IgD-negative memory B cell (primary cell): ENCODE data around the gene PDPN. TPM values are rescaled to one million over a fixed set of nuclear protein-coding genes. Genes with fewer than 3 reads are reported as not detected.

ENCODE experiments used
- H3K27ac Mint-ChIP-seq, 3 donors: one replicate each; pipeline ENCODE4 v1.8.0; 2020 to 2022; ENCODE audit warnings: mild to moderate bottlenecking in 3 of 3, mixed read lengths in 3 of 3, moderate library complexity in 1 of 3
- H3K27me3 Mint-ChIP-seq: one replicate; pipeline ENCODE4 v1.8.0; 2021; ENCODE audit warnings: mixed read lengths
- H3K36me3 Mint-ChIP-seq: one replicate; pipeline ENCODE4 v1.8.0; 2020; ENCODE audit warnings: mild to moderate bottlenecking, mixed read lengths
- H3K4me1 Mint-ChIP-seq, 3 donors: one replicate each; pipeline ENCODE4 v1.8.0; 2020 to 2022; ENCODE audit warnings: mixed read lengths in 3 of 3, mild to moderate bottlenecking in 1 of 3
- H3K4me3 Mint-ChIP-seq, 4 donors: one replicate each; pipeline ENCODE4 v1.8.0; 2020 to 2022; ENCODE audit warnings: mild to moderate bottlenecking in 4 of 4, mixed read lengths in 4 of 4, moderate library complexity in 3 of 4
- H3K9me3 Mint-ChIP-seq, 3 donors: one replicate each; pipeline ENCODE4 v1.8.0; 2020 to 2021; ENCODE audit warnings: mixed read lengths in 3 of 3, mild to moderate bottlenecking in 1 of 3
- polyA plus RNA-seq: library from polyadenylated mRNA; unstranded; fragments of 300-500 nt; fragmentation: Illumina TruSeq; gene quantifications from one replicate; pipeline ENCODE4 v1.2.3, GENCODE V29; 2021

The PDPN gene
- polyA plus RNA-seq, 1 donor from 2014 or later: not detected

DNA sequence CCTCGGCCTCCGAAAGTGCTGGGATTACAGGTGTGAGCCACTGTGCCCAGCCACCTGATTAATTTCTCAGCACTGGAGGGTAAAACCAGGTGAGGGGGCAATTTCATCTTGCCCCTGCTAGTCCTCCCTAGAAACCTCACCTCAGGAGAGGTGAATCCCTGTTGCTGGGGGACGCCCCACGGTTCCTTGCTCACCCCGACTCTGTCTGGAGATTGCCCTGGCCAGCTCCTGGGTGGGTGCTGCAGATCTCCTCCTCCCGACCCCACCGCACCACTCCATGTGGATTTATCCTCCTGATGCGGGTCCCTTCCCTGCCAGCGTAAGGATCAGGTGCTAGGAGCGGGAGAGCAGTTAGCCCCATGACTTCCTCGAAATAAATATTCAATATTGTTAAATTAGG, 34.9 kb downstream of the PDPN start:
- Mint-ChIP-seq H3K4me3 (no peak overlapping the region), H3K36me3 (peaks cover 1% of the 10 kb centered on the region), H3K4me1 (no peaks in the 10 kb centered on the region), H3K9me3 (peaks cover 0 to 3% (median 0%) of the 10 kb centered on the region in 3 donors), H3K27me3 (peaks cover 9% of the 10 kb centered on the region), H3K27ac (no peak overlapping the region)

DNA sequence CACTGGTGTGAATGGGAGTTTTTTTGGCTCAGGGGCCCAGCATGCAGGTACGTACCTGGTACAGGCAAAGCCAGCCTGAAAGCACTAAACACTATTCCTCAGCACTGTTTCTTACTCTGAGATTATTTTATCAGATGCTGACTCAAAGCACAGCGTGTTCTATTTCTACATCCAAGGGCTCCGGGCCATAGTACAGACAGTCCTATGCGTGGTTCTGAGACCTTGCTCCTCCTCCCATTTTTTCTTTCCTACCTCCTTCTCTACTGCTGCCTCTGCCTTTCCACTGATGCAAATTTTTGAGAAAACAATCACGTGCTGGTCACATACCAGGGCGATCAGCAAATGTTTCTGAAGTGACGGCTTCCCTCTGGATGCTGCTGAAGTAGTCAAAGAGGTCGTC, 36.3 kb downstream of the PDPN start:
- no peak overlapping the region for H3K4me3 Mint-ChIP-seq
- peaks cover 9% of the 10 kb centered on the region for H3K27me3 Mint-ChIP-seq
- H3K4me1 Mint-ChIP-seq: peaks cover 0 to 2% (median 0%) of the 10 kb centered on the region in 3 donors
- peaks cover 0 to 3% (median 0%) of the 10 kb centered on the region in 3 donors for H3K9me3 Mint-ChIP-seq
- H3K27ac Mint-ChIP-seq: no peak overlapping the region
- peaks cover 1% of the 10 kb centered on the region for H3K36me3 Mint-ChIP-seq

DNA sequence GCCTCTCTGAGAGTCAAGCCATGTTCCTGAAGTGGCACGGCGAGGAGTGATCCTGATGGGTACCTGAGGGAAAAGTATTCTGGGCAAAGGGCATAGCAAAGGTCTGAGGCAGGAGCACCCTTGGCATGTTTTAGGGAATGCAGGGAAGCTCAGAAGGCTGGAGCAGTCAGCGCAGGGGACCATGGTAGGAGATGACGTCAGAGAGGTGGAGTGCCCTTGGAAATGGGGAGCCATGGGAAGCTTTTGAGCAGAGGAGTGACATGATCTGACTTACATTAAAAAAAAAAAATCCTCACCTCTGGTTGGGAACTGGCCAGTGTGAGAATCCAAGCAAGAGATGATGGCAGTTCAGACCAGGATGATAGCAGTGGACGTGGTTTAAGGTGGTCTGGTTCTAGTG, 37.2 kb downstream of the PDPN start:
- no peak overlapping the region for H3K4me3 Mint-ChIP-seq
- H3K4me1 Mint-ChIP-seq: peaks cover 0 to 2% (median 0%) of the 10 kb centered on the region in 3 donors
- peaks cover 9% of the 10 kb centered on the region for H3K27me3 Mint-ChIP-seq
- no peak overlapping the region for H3K27ac Mint-ChIP-seq
- peaks cover 0 to 3% (median 0%) of the 10 kb centered on the region in 3 donors for H3K9me3 Mint-ChIP-seq
- H3K36me3 Mint-ChIP-seq: no peaks in the 10 kb centered on the region

DNA sequence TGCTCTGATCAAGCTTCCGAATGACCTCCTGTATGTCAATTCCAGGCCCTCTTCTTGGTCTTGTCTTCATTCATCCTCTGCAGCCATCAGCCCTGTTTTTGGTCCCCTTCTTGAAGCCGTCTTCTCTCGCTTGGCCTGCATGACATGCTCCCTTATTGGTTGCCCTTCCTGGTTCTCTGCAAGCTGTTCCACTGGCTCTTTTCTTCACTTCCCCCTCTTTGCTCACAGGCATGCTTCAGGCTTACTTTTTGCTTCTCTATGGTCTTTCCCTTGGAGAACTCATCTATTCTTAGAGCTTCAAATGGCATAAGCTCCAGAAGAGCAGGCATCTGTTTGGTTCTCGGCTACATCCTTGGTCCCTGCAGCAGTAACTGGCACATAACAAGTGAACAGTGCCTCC, 38.8 kb downstream of the PDPN start:
- Mint-ChIP-seq H3K4me1 (peaks cover 0 to 2% (median 0%) of the 10 kb centered on the region in 3 donors), H3K4me3 (no peak overlapping the region), H3K36me3 (no peaks in the 10 kb centered on the region), H3K27ac (no peak overlapping the region), H3K27me3 (peaks cover 8% of the 10 kb centered on the region), H3K9me3 (peaks cover 0 to 3% (median 0%) of the 10 kb centered on the region in 3 donors)

DNA sequence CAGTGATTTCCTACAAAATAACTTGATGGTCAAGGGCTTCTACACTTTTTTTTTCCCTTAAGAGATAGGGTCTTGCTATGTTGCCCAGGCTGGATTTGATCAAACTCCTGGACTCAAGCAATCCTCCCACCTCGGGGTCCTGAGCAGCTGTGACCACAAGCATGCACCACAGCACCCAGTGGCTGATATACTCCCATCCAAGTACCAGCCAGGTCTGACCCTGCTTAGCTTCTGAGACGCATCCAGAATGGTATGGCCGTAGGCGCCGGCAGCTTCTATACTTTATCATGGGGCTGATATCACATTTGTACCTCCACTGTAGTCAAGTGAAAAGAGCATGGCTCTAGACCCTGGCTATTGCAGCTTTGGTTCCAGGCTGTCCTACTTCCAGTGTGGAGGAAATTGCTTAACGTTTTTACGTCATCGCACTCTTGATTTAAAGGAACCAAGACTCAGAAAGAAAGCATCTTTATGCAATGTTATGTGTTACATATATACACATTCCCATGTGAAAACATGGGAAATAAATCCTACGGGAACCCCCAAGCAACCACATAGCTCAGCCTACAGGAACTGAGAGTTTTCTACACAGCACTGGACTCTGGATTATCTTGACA, 39.5 kb downstream of the PDPN start:
- H3K4me1 Mint-ChIP-seq: peaks cover 0 to 2% (median 0%) of the 10 kb centered on the region in 3 donors
- no peaks in the 10 kb centered on the region for H3K36me3 Mint-ChIP-seq
- no peak overlapping the region for H3K27ac Mint-ChIP-seq
- no peak overlapping the region for H3K4me3 Mint-ChIP-seq
- H3K27me3 Mint-ChIP-seq: peaks cover 7% of the 10 kb centered on the region
- peaks cover 0 to 3% (median 0%) of the 10 kb centered on the region in 3 donors for H3K9me3 Mint-ChIP-seq

DNA sequence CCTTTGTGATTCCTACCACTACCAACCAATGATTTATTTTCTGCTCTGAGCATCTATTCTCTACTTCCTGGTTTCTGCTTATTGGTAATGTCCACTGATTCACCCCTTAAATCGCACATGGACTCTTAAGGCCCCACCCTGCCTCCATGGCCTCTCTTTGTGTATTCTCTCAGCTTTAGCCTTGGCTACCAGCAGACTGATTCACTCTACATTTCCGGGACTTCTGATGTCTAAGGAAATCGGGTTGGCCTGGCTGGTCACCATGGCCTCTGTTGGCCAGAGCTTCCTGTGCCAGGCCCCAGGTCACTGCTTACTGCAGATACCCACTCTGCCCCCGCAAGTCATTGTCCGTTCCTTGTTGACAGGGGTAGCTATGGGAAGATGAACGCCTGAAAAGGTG, 40.9 kb downstream of the PDPN start:
- Mint-ChIP-seq H3K27me3 (peaks cover 14% of the 10 kb centered on the region), H3K4me1 (peaks cover 0 to 2% (median 0%) of the 10 kb centered on the region in 3 donors), H3K36me3 (no peaks in the 10 kb centered on the region), H3K27ac (no peak overlapping the region), H3K4me3 (no peak overlapping the region), H3K9me3 (peaks cover 2 to 4% (median 3%) of the 10 kb centered on the region in 3 donors)

DNA sequence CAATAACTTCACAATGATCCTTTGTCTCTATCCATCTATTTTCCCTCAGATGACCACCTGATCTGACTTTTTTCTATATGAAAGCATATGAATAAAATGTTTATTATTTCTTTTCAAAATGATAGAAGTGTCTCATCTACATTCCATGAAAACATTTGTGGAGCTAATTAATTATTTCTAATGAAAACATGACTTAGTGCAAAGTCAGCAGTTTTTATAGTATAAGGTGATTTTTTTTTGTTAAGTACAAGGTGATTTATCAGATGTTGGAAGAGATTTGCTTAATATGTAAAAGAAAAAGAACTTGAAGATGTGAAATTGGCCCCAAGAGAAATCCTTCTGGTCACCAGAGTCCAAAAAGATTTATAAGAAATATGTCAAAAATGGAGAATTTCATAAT, 43.5 kb downstream of the PDPN start:
- no peaks in the 10 kb centered on the region for H3K36me3 Mint-ChIP-seq
- no peak overlapping the region for H3K27ac Mint-ChIP-seq
- H3K9me3 Mint-ChIP-seq: peaks cover 2 to 7% (median 4%) of the 10 kb centered on the region in 3 donors
- no peak overlapping the region for H3K4me3 Mint-ChIP-seq
- H3K4me1 Mint-ChIP-seq: peaks cover 0 to 2% (median 0%) of the 10 kb centered on the region in 3 donors
- H3K27me3 Mint-ChIP-seq: peaks cover 13% of the 10 kb centered on the region

DNA sequence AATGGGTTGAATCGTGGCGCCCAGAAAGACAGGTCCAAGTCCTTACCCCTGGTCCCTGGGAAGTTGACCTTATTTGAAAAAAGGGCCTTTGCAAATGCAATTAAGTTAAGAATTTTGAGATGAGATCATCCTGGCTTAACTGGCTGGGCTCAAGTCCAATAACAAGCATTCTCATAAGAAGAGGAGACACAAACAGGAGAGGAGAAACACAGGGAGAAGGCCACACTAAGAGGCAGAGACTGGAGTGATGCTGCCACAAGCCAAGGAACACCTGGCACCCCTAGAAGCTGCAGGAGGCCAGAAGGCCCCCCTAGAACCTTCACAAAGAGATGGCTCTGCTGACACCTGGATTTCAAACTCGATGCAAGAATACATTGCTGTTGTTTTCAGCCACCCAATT, 44.6 kb downstream of the PDPN start:
- Mint-ChIP-seq H3K9me3 (peaks cover 2 to 6% (median 4%) of the 10 kb centered on the region in 3 donors), H3K27ac (no peak overlapping the region), H3K27me3 (peaks cover 13% of the 10 kb centered on the region), H3K4me3 (no peak overlapping the region), H3K4me1 (peaks cover 0 to 2% (median 0%) of the 10 kb centered on the region in 3 donors), H3K36me3 (no peaks in the 10 kb centered on the region)

DNA sequence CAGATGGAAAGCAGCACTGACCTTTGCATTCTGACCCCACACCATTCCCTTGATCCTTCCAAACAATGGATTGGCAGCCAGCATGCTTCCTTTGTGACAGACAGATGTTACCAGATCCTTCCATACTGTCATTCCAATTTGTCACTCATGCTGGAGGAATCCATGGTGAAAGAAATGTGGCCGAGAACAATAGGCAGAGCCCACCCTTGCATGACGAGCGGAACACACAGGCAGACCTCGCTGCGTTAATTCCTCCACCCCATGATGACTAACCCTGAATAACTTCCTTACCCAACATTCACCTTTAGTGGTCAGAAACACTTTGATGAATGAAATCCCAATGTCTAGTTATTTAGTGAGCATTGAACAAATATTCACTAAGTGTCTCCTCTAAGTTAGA, 45.1 kb downstream of the PDPN start:
- no peaks in the 10 kb centered on the region for H3K36me3 Mint-ChIP-seq
- peaks cover 2 to 6% (median 4%) of the 10 kb centered on the region in 3 donors for H3K9me3 Mint-ChIP-seq
- H3K27ac Mint-ChIP-seq: no peak overlapping the region
- no peak overlapping the region for H3K4me3 Mint-ChIP-seq
- peaks cover 0 to 2% (median 0%) of the 10 kb centered on the region in 3 donors for H3K4me1 Mint-ChIP-seq
- peaks cover 13% of the 10 kb centered on the region for H3K27me3 Mint-ChIP-seq

DNA sequence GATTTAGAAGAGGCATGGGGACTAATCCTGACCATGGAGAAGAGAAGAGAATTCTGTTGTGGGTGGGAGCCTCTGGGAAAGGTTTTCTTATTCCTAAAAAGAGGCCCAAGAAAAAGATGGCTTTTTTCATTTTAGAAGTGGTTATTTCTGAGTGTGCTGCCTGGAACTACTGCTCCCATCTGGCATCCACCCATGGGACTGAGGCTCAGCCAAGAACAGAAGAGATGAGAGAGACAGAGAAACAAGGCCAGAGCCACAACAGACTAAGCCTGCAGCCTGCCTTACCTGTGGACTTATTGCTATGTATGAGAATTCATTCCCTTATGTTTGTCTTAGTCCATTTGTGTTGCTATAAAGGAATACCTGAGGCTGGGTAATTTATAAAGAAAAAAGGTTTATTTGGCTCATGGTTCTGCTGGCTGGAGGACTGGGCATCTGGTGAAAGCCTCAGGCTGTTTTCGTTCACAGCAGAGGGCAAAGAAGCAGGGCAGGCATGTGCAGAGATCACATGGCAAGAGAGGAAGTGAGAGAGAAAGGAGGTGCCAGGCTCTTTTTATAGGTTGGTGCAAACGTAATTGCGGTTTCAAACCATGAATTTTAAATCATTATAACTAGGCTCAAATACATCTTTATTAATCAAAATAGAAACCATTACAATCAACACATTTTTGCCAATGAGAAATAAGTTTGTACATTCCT, 58.8 kb downstream of the PDPN start:
- Mint-ChIP-seq H3K27ac (peak overlapping the region; percentile 49 to 92 (median 87)), H3K27me3 (peaks cover 2% of the 10 kb centered on the region), H3K4me1 (peaks cover 7 to 16% (median 13%) of the 10 kb centered on the region in 3 donors), H3K4me3 (peak overlapping the region; percentile 8 to 73 (median 43)), H3K36me3 (peaks cover 7% of the 10 kb centered on the region), H3K9me3 (peaks cover 10 to 23% (median 11%) of the 10 kb centered on the region in 3 donors)

DNA sequence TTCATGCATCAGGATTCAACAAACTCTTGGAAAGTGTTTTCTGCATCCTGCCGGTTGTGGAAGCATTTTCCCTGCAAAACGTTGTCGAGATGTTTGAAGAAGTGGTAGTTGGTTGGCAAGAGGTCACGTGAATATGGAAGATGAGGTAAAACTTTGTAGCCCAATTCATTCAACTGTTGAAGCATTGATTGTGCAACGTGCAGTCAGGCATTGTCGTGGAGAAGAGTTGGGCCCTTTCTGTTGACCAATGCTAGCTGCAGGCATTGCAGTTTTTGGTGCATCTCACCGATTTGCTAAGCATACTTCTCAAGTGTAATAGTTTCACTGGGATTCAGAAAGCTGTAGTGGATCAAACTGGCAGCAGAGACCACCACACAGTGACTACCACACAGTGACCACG, 59.4 kb downstream of the PDPN start:
- Mint-ChIP-seq H3K36me3 (peaks cover 4% of the 10 kb centered on the region), H3K27ac (peak overlapping the region; percentile 17 to 92 (median 49)), H3K27me3 (peaks cover 2% of the 10 kb centered on the region), H3K4me1 (peaks cover 7 to 16% (median 13%) of the 10 kb centered on the region in 3 donors), H3K4me3 (peak overlapping the region; percentile 8 to 73 (median 43)), H3K9me3 (peaks cover 6 to 20% (median 9%) of the 10 kb centered on the region in 3 donors)

DNA sequence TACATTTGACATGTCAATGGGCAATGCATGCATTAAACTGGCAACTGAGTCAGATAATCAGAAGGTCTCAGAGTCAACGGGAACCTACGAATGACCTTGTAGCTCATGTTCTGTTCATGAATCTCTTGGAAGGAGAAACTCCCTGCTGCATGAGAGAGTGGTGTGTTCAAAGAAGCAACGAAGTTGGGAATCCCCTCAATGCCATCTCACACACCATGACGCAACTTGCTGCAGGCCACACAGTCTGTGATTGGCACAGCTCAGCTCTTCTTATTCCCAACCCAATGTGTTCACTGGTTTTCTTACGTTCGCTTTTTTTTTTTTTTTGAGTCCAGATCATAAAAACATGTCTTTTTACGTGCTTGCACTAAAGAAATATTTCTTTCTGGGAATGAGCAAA, 62.9 kb downstream of the PDPN start:
- H3K4me3 Mint-ChIP-seq: peak overlapping the region in 2 of 4 donors; percentile 8 to 17

DNA sequence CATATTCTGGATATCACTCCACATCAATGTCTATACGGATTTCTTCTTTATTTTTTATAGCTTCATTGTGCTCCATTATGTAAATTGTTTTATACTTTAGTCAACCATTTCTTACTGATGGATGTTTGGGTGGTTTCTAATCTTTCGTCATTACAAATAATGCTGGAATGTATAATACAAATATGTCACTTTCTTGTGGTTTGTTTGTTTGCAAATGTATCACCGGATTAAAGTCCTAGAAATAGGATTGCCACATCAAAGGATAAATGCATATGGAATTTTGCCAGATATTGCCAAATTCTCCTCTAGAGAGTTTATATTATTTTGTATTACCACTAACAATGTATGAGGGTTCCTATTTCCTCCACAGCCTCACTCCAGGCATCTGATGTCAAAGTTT, 67.6 kb downstream of the PDPN start:
- Mint-ChIP-seq H3K4me1 (peaks cover 0 to 2% (median 0%) of the 10 kb centered on the region in 3 donors), H3K9me3 (peaks cover 0 to 4% (median 0%) of the 10 kb centered on the region in 3 donors), H3K27me3 (peaks cover 2% of the 10 kb centered on the region), H3K36me3 (no peaks in the 10 kb centered on the region), H3K27ac (no peak overlapping the region), H3K4me3 (no peak overlapping the region)

More for the DNA sequence above, 62.9 kb downstream of the PDPN start:
- peaks cover 0 to 4% (median 4%) of the 10 kb centered on the region in 3 donors for H3K9me3 Mint-ChIP-seq
- H3K36me3 Mint-ChIP-seq: no peaks in the 10 kb centered on the region
- H3K4me1 Mint-ChIP-seq: peaks cover 7 to 16% (median 13%) of the 10 kb centered on the region in 3 donors
- H3K27ac Mint-ChIP-seq: peak overlapping the region in 2 of 3 donors; percentile 67 to 83
- peaks cover 2% of the 10 kb centered on the region for H3K27me3 Mint-ChIP-seq

DNA sequence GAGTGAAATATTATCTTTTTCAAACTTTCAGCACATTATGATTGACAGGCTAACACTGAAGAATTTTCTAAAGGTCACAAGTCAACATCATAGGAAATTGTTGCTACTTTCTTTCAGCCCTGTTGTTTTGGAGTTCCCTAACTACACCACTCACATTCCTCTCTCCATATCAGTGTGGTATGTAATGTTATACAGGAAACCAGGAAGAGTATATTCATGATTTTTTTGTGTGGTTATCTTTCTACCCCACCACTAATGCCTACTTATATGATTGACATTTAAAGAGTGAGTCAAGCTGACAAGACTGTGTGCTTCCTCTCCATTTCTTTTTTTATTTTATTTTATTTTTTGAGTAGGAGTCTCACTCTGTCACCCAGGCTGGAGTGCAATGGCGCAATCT, 68.6 kb downstream of the PDPN start:
- Mint-ChIP-seq H3K27ac (no peak overlapping the region), H3K27me3 (peaks cover 2% of the 10 kb centered on the region), H3K4me3 (no peak overlapping the region), H3K36me3 (no peaks in the 10 kb centered on the region), H3K4me1 (no peaks in the 10 kb centered on the region), H3K9me3 (peaks cover 0 to 4% (median 0%) of the 10 kb centered on the region in 3 donors)

DNA sequence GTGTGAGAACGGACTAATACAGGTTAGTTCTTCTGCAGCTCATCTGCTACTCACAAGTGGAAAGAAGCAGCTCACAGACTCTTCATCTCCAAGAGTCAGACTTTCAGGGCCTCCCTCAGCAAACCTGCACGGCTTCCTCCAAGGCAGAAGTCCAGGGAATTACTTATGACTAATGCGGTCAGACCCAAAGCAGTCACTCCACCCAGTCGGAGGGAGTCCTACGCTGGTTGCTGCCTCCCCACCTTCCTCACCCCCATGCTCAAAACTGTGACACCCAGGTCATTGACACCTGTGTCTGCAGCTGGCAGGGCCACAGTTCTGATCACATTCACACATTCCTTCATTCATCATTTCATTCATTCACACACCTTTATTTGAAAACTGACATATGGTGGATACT, 77.9 kb downstream of the PDPN start:
- Mint-ChIP-seq H3K4me1 (peaks cover 11 to 12% (median 12%) of the 10 kb centered on the region in 3 donors), H3K27ac (no peak overlapping the region), H3K27me3 (peaks cover 2% of the 10 kb centered on the region), H3K9me3 (peaks cover 0 to 3% (median 2%) of the 10 kb centered on the region in 3 donors), H3K36me3 (peaks cover 1% of the 10 kb centered on the region), H3K4me3 (no peak overlapping the region)
